HG03064 (cell line): ENCODE measurements around the gene SPIRE2.

Experiments
- ATAC-seq: cut with Tn5 transposase; IDR thresholded peaks from one replicate; pipeline ENCODE4 v1.9.1; 2021; ENCODE audit warnings: low read depth; ENCODE audit not compliant: unreplicated experiment

SPIRE2 gene

GRCh38 chr16:89893642-89894548 lies 65.6 kb downstream of the SPIRE2 start:
- ATAC-seq, result no peak

GRCh38 chr16:89895482-89896250 lies 67.4 kb downstream of the SPIRE2 start:
- no peak for ATAC-seq

GRCh38 chr16:89897204-89897603 lies 68.9 kb downstream of the SPIRE2 start:
- no peak for ATAC-seq

- no peak for ATAC-seq
Observed at GRCh38 chr16:89898201-89898967, 70.1 kb downstream of the SPIRE2 start.

- ATAC-seq, result no peak
Observed at GRCh38 chr16:89899879-89900481, 71.7 kb downstream of the SPIRE2 start.

GRCh38 chr16:89900885-89901284 lies 72.6 kb downstream of the SPIRE2 start:
- ATAC-seq, result no peak

GRCh38 chr16:89902980-89903379 lies 74.7 kb downstream of the SPIRE2 start:
- no peak for ATAC-seq

GRCh38 chr16:89903908-89904515 lies 75.7 kb downstream of the SPIRE2 start:
- no peak for ATAC-seq

- ATAC-seq, result no peak
Observed at GRCh38 chr16:89904606-89905510, 76.6 kb downstream of the SPIRE2 start.

- ATAC-seq, result no peak
Observed at GRCh38 chr16:89905511-89906139, 77.3 kb downstream of the SPIRE2 start.

- ATAC-seq, result no peak
Observed at GRCh38 chr16:89906140-89907025, 78.1 kb downstream of the SPIRE2 start.

- no peak for ATAC-seq
Observed at GRCh38 chr16:89907055-89907814, 79.0 kb downstream of the SPIRE2 start.

- no peak for ATAC-seq
Observed at GRCh38 chr16:89908236-89908635, 80.0 kb downstream of the SPIRE2 start.

- ATAC-seq, result no peak
Observed at GRCh38 chr16:89909777-89910716, 81.8 kb downstream of the SPIRE2 start.

GRCh38 chr16:89910717-89911354 lies 82.6 kb downstream of the SPIRE2 start:
- no peak for ATAC-seq
